Ascending aorta (tissue), 2 donors: ENCODE results near the gene SLC23A3. TPM values are rescaled to one million over a fixed set of nuclear protein-coding genes. Genes with fewer than 3 reads are reported as not detected.

ENCODE experiments used
- DNase-seq, 2 donors: peaks; one replicate each; pipeline ENCODE4 v3.0.0-alpha.2; 2019; ENCODE audit warnings: low spot score in 2 of 2
- H3K27ac ChIP-seq, 2 donors: fragments of 200-600 bp; sonication (generic); one replicate each; pipeline ENCODE4 v1.5.1; 2016 to 2017; ENCODE audit warnings: mild to moderate bottlenecking in 1 of 2
- H3K27me3 ChIP-seq: fragments of 200-600 bp; sonication (generic); one replicate; pipeline ENCODE4 v1.5.1; 2017
- H3K36me3 ChIP-seq, 2 donors: fragments of 200-600 bp; sonication (generic); one replicate each; pipeline ENCODE4 v1.5.1; 2016
- H3K4me1 ChIP-seq, 2 donors: fragments of 200-600 bp; sonication (generic); one replicate each; pipeline ENCODE4 v1.5.1; 2016 to 2017; ENCODE audit warnings: mild to moderate bottlenecking in 1 of 2
- H3K4me3 ChIP-seq, 2 donors: fragments of 200-600 bp; sonication (generic); one replicate each; pipeline ENCODE4 v1.5.1; 2016 to 2017; ENCODE audit warnings: mild to moderate bottlenecking in 1 of 2
- H3K9me3 ChIP-seq, 2 donors: fragments of 200-600 bp; sonication (generic); one replicate each; pipeline ENCODE4 v1.5.1; 2016
- intact Hi-C: fragments of 100-400 bp; cut with DNase I; formaldehyde crosslinking; loops from one replicate; pipeline ENCODE4 v1.15.1; 2023
- total RNA-seq: library from RNA; depleted of rRNA; stranded (reverse); fragments of >200 nt; gene quantifications from one replicate; pipeline ENCODE4 v1.1.0, GENCODE V29; 2016
- TF ChIP-seq, protein P1 (sequence below), 3 experiments: fragments of 200-600 bp in 2 of 3; fragments of 450-650 bp in 1 of 3; sonication (generic) in 2 of 3; IDR thresholded peaks; one replicate each; pipeline ENCODE4 v1.5.1; 2016 to 2019; ENCODE audit warnings: antibody characterized with exemption in 3 of 3, mild to moderate bottlenecking in 1 of 3, moderate library complexity in 1 of 3

Gene SLC23A3
- total RNA-seq, 1 donor from 2014 or later: 14.2 TPM

DNA sequence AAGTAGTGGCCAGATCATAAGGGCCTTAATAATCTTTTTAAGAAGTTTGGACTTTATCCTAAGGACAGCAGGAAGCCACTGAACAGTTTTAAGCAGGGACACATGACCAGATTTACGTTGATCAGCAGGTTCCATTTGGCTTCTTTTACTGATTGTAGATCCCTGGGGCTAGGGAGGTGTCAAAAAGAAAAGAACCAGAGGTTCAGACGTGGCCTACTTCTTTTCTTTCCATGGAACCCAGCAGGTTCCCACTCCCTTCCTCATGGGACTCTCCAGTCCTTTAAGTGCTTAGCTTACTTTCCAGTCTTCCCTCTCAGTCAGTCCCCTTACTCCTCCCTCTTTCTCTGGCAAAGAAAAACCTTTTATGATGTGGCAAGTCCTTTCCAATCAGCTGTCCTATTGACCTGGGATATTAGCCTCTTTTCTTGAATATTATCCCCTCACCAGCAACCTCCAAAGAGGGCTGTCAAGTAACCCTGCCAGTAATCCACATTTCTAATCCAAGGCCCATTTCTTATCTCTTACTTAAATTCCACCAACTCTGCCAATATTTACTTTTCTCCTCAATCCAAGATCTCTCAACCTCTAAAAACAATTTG lies 42.7 kb downstream of the SLC23A3 start:
- TF ChIP-seq, protein P1, sequence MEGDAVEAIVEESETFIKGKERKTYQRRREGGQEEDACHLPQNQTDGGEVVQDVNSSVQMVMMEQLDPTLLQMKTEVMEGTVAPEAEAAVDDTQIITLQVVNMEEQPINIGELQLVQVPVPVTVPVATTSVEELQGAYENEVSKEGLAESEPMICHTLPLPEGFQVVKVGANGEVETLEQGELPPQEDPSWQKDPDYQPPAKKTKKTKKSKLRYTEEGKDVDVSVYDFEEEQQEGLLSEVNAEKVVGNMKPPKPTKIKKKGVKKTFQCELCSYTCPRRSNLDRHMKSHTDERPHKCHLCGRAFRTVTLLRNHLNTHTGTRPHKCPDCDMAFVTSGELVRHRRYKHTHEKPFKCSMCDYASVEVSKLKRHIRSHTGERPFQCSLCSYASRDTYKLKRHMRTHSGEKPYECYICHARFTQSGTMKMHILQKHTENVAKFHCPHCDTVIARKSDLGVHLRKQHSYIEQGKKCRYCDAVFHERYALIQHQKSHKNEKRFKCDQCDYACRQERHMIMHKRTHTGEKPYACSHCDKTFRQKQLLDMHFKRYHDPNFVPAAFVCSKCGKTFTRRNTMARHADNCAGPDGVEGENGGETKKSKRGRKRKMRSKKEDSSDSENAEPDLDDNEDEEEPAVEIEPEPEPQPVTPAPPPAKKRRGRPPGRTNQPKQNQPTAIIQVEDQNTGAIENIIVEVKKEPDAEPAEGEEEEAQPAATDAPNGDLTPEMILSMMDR (IDR thresholded peaks at IDR 0.05): no peak
- peaks cover 0 to 4% of the 10 kb centered on the region in 2 donors for H3K4me1 ChIP-seq
- intact Hi-C loops: no loop called here

DNA sequence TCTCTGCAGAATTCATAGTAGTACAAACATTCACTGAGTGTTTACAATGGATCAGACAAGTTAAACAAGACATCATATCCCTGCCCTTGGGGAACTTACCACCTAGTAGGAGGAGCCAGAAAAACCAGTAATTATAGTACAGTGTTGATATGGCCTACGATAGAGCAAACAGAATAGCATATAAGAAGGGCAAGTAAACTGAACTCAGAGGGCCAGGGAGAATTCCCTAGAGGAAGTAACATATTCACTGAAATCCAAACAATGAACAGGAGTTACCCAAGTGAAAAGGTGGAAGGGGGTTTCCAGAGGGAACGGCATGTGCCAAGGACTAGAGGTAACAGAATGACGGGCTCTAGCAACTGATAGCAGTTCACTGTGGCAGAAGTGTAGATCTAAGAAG lies 43.3 kb downstream of the SLC23A3 start:
- no peak overlapping the region for H3K27ac ChIP-seq
- intact Hi-C loops: no loop called here
- H3K4me3 ChIP-seq: no peak overlapping the region

More for the DNA sequence above, 42.7 kb downstream of the SLC23A3 start:
- Histone ChIP-seq H3K27ac (no peak overlapping the region), H3K27me3 (no peaks in the 10 kb centered on the region), H3K36me3 (no peaks in the 10 kb centered on the region), H3K9me3 (no peaks in the 10 kb centered on the region), H3K4me3 (no peak overlapping the region)
- DNase-seq: no peak

DNA sequence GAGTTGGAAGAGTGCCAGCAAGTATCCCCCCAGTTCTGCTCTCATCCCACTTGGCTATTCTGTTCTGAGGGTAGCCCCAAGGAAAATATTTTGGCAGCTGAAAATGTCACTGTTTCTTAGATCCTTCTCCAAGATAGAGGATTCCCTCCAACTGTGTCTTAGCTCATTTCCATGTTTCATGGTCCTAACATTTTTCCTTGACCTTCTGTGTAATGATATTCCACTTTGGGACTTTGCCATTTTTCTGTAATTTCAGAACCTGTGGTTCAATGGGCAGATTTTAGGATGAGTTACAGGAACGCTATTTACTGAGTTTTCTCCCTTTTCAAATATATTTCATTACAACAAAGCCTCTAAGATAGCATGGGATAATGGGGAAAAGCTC lies 44.0 kb downstream of the SLC23A3 start:
- Histone ChIP-seq H3K9me3 (no peaks in the 10 kb centered on the region), H3K4me1 (peaks cover 0 to 4% of the 10 kb centered on the region in 2 donors), H3K36me3 (no peaks in the 10 kb centered on the region), H3K27ac (no peak overlapping the region), H3K27me3 (no peaks in the 10 kb centered on the region), H3K4me3 (no peak overlapping the region)
- DNase-seq: no peak
- TF ChIP-seq, protein P1 (IDR thresholded peaks at IDR 0.05): no peak
- intact Hi-C loops: no loop called here

More for the DNA sequence above, 43.3 kb downstream of the SLC23A3 start:
- Histone ChIP-seq H3K9me3 (no peaks in the 10 kb centered on the region), H3K4me1 (peaks cover 0 to 4% of the 10 kb centered on the region in 2 donors), H3K27me3 (no peaks in the 10 kb centered on the region), H3K36me3 (no peaks in the 10 kb centered on the region)
- no peak for DNase-seq
- TF ChIP-seq, protein P1 (IDR thresholded peaks at IDR 0.05): no peak

DNA sequence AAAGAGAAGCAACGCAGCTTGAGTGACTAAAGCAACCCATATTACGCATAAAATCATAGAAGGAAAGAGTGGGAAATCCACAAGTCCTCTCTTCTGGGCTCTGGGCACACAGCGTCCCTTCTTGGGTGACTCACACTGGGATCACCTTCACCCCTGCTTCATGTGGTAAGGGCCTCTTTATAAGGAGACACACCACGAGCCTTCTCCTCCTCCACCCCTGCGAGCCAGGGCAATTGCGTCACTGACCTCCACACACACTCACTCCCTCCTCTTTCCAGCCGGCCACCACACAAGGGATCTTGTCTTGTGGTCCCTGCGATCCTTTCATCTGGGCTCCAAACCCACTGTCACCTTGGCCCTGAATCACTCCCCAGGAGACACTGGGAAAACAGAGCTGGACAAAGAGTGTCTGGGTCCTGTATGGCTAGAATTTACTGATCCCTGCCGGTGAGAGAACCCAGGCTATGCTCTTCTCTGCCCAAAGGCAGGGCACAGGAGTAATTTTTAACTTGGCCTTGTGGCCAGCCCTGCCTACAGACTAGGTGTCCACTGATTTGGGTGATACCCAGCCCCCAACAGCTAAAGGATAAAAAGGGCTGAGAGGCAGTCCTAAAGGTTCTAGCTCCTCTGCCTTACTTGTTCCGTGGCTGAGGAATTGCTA lies 44.5 kb downstream of the SLC23A3 start:
- DNase-seq: no peak
- intact Hi-C loops: no loop called here
- TF ChIP-seq, protein P1 (IDR thresholded peaks at IDR 0.05): no peak
- Histone ChIP-seq H3K27ac (no peak overlapping the region), H3K36me3 (no peaks in the 10 kb centered on the region), H3K9me3 (no peaks in the 10 kb centered on the region), H3K4me1 (peaks cover 0 to 4% of the 10 kb centered on the region in 2 donors), H3K4me3 (no peak overlapping the region), H3K27me3 (no peaks in the 10 kb centered on the region)

DNA sequence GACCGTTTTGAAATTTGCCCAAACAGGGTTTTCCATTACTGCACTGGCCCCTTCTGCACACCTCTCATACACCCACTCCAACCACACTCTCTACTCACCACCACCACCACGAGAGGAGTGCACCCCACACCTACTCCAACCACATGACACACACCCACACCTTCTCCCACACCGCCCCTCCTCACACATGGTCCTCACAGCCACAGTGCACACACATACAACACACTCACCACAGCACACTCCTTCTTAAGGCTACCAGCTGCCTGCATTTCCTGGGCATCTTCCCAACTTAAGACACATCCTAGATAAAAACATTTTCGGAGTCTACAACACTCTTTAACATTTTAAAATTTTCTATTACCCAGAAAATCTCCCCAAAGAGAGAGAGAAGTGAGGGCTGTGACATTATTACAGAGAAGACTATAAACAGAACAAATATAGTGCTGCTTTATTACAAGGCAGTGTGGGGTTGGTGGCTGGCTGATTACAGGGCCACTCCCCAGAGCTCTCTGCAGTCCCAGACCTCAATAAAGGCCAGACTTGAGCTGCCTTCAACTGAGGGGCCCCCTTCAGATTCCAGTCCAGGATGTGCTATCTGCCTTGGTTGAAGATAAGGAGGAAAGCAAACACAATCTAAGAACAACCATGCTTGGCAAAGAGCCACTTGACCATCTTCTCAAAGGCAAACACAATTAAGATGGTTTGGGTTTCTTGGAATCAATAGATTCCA lies 45.3 kb downstream of the SLC23A3 start:
- DNase-seq: no peak
- intact Hi-C loops: no loop called here
- H3K27ac ChIP-seq: no peak overlapping the region
- no peaks in the 10 kb centered on the region for H3K9me3 ChIP-seq
- no peak overlapping the region for H3K4me3 ChIP-seq
- TF ChIP-seq, protein P1 (IDR thresholded peaks at IDR 0.05): no peak
- no peaks in the 10 kb centered on the region for H3K36me3 ChIP-seq
- peaks cover 0 to 4% of the 10 kb centered on the region in 2 donors for H3K4me1 ChIP-seq
- no peaks in the 10 kb centered on the region for H3K27me3 ChIP-seq
